ENCODE data around the gene DNALI1.
"Not testable (repeated sequence)": the region's sequence is repeated elsewhere in the genome, so short reads cannot be mapped to it uniquely, and the experiment has no call there.

The DNALI1 gene

GRCh38 chr1:37557402-37557801 is 662 bp downstream of the DNALI1 start:
- DNase-seq: no peak

GRCh38 chr1:37558411-37558810 is 1.7 kb downstream of the DNALI1 start:
- DNase-seq: no peak

GRCh38 chr1:37559080-37559479 is 2.3 kb downstream of the DNALI1 start:
- no peak for DNase-seq

- not testable (repeated sequence) for DNase-seq
Measured at GRCh38 chr1:37559957-37560379, 3.2 kb downstream of the DNALI1 start.

- DNase-seq: no peak
Measured at GRCh38 chr1:37560401-37561132, 3.8 kb downstream of the DNALI1 start.

GRCh38 chr1:37561133-37562132 is 4.7 kb downstream of the DNALI1 start:
- DNase-seq: no peak

GRCh38 chr1:37562984-37563383 is 6.2 kb downstream of the DNALI1 start:
- DNase-seq: no peak

- no peak for DNase-seq
Measured at GRCh38 chr1:37564892-37565291, 8.2 kb downstream of the DNALI1 start.

- no peak for DNase-seq
Measured at GRCh38 chr1:37567023-37567422, 10.3 kb downstream of the DNALI1 start.

- DNase-seq: no peak
Measured at GRCh38 chr1:37570528-37571334, 14.0 kb downstream of the DNALI1 start.

- no peak for DNase-seq
Measured at GRCh38 chr1:37574834-37575480, 18.2 kb downstream of the DNALI1 start.

- no peak for DNase-seq
Measured at GRCh38 chr1:37575692-37576091, 19.0 kb downstream of the DNALI1 start.

GRCh38 chr1:37584544-37584943 is 27.8 kb downstream of the DNALI1 start:
- not testable (repeated sequence) for DNase-seq

GRCh38 chr1:37588939-37589338 is 32.2 kb downstream of the DNALI1 start:
- DNase-seq: no peak

- no peak for DNase-seq
Measured at GRCh38 chr1:37593726-37594125, 37.0 kb downstream of the DNALI1 start.

- DNase-seq: peak; percentile 94
Measured at GRCh38 chr1:37595440-37596181, 38.9 kb downstream of the DNALI1 start, which contains the start of gene GNL2. Gene GNL2 (minus strand): TSS chr1:37595937. CDS start chr1:37595822, 115 bp downstream.

- DNase-seq: no peak
Measured at GRCh38 chr1:37596182-37596667, 39.5 kb downstream of the DNALI1 start.

GRCh38 chr1:37599940-37600339 is 43.2 kb downstream of the DNALI1 start:
- DNase-seq: no peak

GRCh38 chr1:37601441-37601840 is 44.7 kb downstream of the DNALI1 start:
- DNase-seq: no peak

GRCh38 chr1:37602750-37603694 is 46.3 kb downstream of the DNALI1 start:
- DNase-seq: no peak
